ENCODE measurements around the gene PPM1J. TPM values are rescaled to one million over a fixed set of nuclear protein-coding genes. Genes with fewer than 3 reads are reported as not detected.

Gene PPM1J
- total and polyA plus RNA-seq, 9 of the 15 experiments (the other 6 are each of a cell fraction or from before 2014, with no cell fraction given): 0.25 to 10.5 (median 4.2) TPM

DNA sequence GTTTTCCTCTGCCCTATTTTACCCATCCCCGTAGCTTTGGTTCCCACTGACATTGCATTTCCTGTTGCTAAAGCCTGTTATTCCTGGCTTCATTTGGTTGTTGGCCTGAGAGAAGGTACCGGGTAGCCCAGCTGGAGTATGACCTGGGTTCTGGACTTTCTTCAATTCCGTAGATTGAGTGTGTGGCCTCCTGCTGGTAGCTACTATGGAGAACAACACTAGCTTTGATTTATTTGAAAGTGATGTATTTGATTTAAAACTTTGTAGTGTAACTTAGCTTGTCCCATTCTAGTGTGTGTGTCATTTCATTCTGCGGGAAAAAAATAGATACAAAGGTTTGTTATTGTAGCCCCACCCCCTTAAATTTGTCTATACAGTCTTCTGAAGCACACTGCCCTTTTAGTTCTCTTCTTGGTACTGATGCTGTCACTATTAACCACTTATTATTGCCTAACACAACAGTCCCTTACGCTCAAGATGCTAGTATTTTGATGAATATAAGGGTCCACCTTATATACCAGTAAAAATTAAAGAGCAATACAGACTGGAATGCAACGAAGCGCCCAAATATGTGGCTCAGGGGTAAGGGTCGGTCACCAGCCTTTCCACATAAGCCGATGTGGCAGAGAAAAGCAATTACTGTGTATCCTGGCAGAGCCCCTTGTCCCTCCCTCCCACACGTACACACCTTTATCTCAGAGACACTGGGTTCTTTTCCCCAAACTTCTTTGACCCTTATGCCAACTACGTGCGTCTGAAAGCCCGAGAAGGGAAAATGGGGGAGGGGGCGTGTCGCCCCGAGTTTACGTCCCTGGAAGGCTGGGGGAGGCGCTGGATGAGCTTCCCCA, 41.3 kb downstream of the PPM1J start (continued):
- TF ChIP-seq THAP7 (CRISPR knock-in tag; IDR thresholded peaks at IDR 0.05): no peak; the same call in 1 of the 2 replicates
- peak; percentile 46; the same call in 1 of the 2 replicates for TF ChIP-seq MTA1 (IDR thresholded peaks at IDR 0.05; ENCODE audit: borderline replicate concordance)
- TF ChIP-seq ID3 (CRISPR knock-in tag; IDR thresholded peaks at IDR 0.05): no peak
- TF ChIP-seq ID3 (tag; IDR thresholded peaks at IDR 0.05): 0 out of 2 replicates have a peak, but pooled peaks have one; percentile 33
- TF ChIP-seq, protein P1, sequence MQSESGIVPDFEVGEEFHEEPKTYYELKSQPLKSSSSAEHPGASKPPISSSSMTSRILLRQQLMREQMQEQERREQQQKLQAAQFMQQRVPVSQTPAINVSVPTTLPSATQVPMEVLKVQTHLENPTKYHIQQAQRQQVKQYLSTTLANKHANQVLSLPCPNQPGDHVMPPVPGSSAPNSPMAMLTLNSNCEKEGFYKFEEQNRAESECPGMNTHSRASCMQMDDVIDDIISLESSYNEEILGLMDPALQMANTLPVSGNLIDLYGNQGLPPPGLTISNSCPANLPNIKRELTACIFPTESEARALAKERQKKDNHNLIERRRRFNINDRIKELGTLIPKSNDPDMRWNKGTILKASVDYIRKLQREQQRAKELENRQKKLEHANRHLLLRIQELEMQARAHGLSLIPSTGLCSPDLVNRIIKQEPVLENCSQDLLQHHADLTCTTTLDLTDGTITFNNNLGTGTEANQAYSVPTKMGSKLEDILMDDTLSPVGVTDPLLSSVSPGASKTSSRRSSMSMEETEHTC (IDR thresholded peaks at IDR 0.05): no peak
- no peak for TF ChIP-seq ETV1 (tag; conservative IDR thresholded peaks at IDR 0.05; ENCODE audit: low read depth)
- no peak for TF ChIP-seq SPI1 (IDR thresholded peaks at IDR 0.05; ENCODE audit: borderline replicate concordance, low read depth, low read length)
- TF ChIP-seq BCL6 (CRISPR knock-in tag; IDR thresholded peaks at IDR 0.05): peak; percentile 28; the same call in 1 of the 2 replicates
- peak; percentile 40; the same call in 1 of the 2 replicates for TF ChIP-seq CREB1 (IDR thresholded peaks at IDR 0.05)
- TF ChIP-seq CREB1 (CRISPR knock-in tag; IDR thresholded peaks at IDR 0.05): no peak
- TF ChIP-seq, protein P2, sequence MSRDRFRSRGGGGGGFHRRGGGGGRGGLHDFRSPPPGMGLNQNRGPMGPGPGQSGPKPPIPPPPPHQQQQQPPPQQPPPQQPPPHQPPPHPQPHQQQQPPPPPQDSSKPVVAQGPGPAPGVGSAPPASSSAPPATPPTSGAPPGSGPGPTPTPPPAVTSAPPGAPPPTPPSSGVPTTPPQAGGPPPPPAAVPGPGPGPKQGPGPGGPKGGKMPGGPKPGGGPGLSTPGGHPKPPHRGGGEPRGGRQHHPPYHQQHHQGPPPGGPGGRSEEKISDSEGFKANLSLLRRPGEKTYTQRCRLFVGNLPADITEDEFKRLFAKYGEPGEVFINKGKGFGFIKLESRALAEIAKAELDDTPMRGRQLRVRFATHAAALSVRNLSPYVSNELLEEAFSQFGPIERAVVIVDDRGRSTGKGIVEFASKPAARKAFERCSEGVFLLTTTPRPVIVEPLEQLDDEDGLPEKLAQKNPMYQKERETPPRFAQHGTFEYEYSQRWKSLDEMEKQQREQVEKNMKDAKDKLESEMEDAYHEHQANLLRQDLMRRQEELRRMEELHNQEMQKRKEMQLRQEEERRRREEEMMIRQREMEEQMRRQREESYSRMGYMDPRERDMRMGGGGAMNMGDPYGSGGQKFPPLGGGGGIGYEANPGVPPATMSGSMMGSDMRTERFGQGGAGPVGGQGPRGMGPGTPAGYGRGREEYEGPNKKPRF (IDR thresholded peaks at IDR 0.05; ENCODE audit: low read depth, low read length): no peak
- peak; percentile 55; the same call in 1 of the 2 replicates for TF ChIP-seq PML (IDR thresholded peaks at IDR 0.05; ENCODE audit: low read length)
- TF ChIP-seq POLR2AphosphoS2 (IDR thresholded peaks at IDR 0.05; ENCODE audit: low read length): peak; percentile 97
- no peak for TF ChIP-seq FOXJ3 (CRISPR knock-in tag; IDR thresholded peaks at IDR 0.05)
- TF ChIP-seq HNRNPUL1 (IDR thresholded peaks at IDR 0.05; ENCODE audit: low read length): peak; percentile 51; the same call in 1 of the 2 replicates
- no peak for TF ChIP-seq ZNF778 (CRISPR knock-in tag; IDR thresholded peaks at IDR 0.05)
- no peak for TF ChIP-seq RFX7 (CRISPR knock-in tag; IDR thresholded peaks at IDR 0.05)
- no peak for TF ChIP-seq TOE1 (IDR thresholded peaks at IDR 0.05; ENCODE audit: borderline replicate concordance)
- no peak for TF ChIP-seq TOE1 (CRISPR knock-in tag; IDR thresholded peaks at IDR 0.05; ENCODE audit: borderline replicate concordance, low read depth)
- no peak for TF ChIP-seq GATAD2A (IDR thresholded peaks at IDR 0.05)
- TF ChIP-seq THAP12 (CRISPR knock-in tag; IDR thresholded peaks at IDR 0.05): 0 out of 2 replicates have a peak, but pooled peaks have one; percentile 9
- TF ChIP-seq ZNF444 (CRISPR knock-in tag; IDR thresholded peaks at IDR 0.05): peak; percentile 59; the same call in 1 of the 2 replicates
